ENCODE results near the gene CCNJ. TPM values are rescaled to one million over a fixed set of nuclear protein-coding genes. Genes with fewer than 3 reads are reported as not detected.
"Not testable (repeated sequence)": the region's sequence is repeated elsewhere in the genome, so short reads cannot be mapped to it uniquely, and the experiment has no call there.

Gene CCNJ, protein sequence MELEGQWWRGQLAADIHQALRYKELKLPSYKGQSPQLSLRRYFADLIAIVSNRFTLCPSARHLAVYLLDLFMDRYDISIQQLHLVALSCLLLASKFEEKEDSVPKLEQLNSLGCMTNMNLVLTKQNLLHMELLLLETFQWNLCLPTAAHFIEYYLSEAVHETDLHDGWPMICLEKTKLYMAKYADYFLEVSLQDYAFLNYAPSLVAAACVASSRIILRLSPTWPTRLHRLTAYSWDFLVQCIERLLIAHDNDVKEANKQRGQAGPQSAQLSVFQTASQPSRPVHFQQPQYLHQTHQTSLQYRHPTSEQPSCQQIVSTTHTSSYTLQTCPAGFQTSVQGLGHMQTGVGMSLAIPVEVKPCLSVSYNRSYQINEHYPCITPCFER
- total RNA-seq (1 to 10 TPM; 2.9 to 3.9 (median 3.3) TPM), polyA plus RNA-seq (1.8 TPM)
- long read RNA-seq, donor 1, transcript CCNJ-203 (6 exons, 2,677 nt): major isoform, 5 of 8 reads
- long read RNA-seq, donor 1, partial matches to known transcripts: 2 of 8 reads
- long read RNA-seq, donor 1, other reads (novel, unspliced or antisense): 1 of 8 reads
- long read RNA-seq, donor 2, partial matches to known transcripts: 0 of 1 reads
- long read RNA-seq, donor 2, other reads (novel, unspliced or antisense): 0 of 1 reads
- long read RNA-seq, donor 3, transcript CCNJ-202 (6 exons, 2,830 nt): minor isoform, 7 of 24 reads
- long read RNA-seq, donor 3, transcript CCNJ-203 (6 exons, 2,677 nt): major isoform, 10 of 24 reads
- long read RNA-seq, donor 3, partial matches to known transcripts: 5 of 24 reads
- long read RNA-seq, donor 3, other reads (novel, unspliced or antisense): 2 of 24 reads
- long read RNA-seq, donor 4, partial matches to known transcripts: 0 of 2 reads
- long read RNA-seq, donor 4, other reads (novel, unspliced or antisense): 0 of 2 reads

DNA sequence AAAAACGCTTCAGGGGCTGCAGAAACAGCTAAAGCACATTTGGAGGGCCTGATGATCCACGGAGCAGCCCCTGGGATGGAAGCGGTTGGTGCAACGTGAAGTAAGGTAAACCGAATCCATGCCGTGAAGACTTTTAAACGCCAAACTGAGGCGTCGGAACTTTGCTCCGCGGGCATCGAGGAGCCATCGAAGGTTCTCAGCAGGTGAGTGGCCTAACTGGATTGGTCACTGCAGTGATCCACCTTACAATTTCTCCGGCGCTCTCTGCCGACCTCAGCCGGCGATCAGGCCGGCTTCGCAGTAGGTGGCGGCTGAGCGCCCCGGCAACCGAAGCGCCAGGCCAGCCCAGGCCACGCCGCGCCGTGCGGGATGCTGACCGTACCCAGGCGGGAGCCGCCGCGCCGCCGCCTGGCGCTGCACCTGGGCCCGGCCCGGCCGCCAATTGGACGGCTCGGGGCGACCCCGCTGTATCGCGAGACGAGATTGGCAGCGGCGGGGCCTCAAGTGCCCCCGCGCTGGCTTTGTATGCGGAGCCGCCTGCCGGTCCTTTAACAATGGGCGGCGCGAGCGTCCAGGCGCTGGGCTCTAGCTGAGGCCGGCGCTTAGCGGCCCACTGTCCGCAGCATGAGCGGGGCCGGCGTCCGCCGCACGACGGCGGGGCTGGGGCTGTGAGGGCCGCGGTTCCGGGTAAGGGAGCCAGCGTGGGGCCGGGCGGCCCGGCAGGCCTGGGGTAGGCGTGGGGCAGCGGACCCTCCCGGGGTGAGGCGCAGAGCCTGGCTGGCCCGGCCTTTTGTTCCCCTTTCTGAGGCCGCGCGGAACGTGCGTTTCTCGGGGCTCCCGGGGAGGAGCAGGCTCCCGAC is at the start of gene CCNJ:
Gene CCNJ, plus strand, starts transcription at position 551 of the 860 bp plus-strand sequence. CDS start 811 bp downstream, outside the sequence.
- H3K27me3 ChIP-seq (ENCODE audit: control insufficient read depth, insufficient read depth): no peaks in the 10 kb centered on the region
- peak; percentile 97 to 98 for ATAC-seq
- no peaks in the 10 kb centered on the region for H3K4me1 ChIP-seq (ENCODE audit: control insufficient read depth, insufficient read depth, low read length)
- H3K9me3 ChIP-seq (ENCODE audit: control insufficient read depth, low read length): no peaks in the 10 kb centered on the region
- peak within 1 kb of the TSS; percentile 32 for H3K27ac ChIP-seq (ENCODE audit: low read length)
- DNase-seq: peak; percentile 92 to 96 (median 95)
- intact Hi-C loops (cut with DNase I): no loop called here
- WGBS: 2% methylated on average over 92 of the region's 92 CpGs
- H3K4me3 ChIP-seq (ENCODE audit: low read length): peak within 1 kb of the TSS; percentile 64

GRCh38 chr10:95994376-95994775 is 49.0 kb upstream of the CCNJ start:
- H3K4me1 ChIP-seq (ENCODE audit: control insufficient read depth, insufficient read depth, low read length); H3K27ac ChIP-seq (ENCODE audit: low read length); DNase-seq; intact Hi-C loops (cut with DNase I); ATAC-seq; H3K27me3 ChIP-seq (ENCODE audit: control insufficient read depth, insufficient read depth); H3K4me3 ChIP-seq (ENCODE audit: low read length); H3K9me3 ChIP-seq (ENCODE audit: control insufficient read depth, low read length): not testable (repeated sequence)
- WGBS: 84% methylated on average over 11 of the region's 11 CpGs

DNA sequence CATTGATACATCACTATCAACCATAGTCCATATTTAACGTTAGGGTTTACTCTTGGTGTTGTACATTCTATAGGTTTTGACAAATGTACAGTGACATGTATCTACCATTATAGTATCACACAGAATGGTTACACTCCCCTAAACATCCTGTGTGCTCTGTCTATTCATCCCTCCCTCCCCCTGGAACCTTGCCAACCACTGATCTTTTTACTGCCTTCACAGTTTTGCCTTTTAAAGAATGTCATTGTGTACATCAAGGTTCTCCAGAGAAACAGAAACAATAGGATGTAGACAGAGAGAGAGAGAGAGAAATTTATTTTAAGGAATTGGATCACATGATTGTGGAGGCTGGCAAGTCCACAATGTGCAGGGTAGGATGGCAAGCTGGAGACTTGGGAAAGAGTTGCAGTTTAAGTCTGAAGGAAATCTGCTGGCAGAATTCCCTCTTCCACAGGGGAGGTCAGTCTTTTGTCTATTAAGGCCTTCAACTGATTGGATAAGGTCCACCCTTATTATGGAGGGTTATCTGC is 45.1 kb upstream of the CCNJ start:
- ATAC-seq (no peak), DNase-seq (no peak)
- Histone ChIP-seq H3K27me3 (ENCODE audit: control insufficient read depth, insufficient read depth) (no peaks in the 10 kb centered on the region), H3K27ac (ENCODE audit: low read length) (no peak overlapping the region), H3K9me3 (ENCODE audit: control insufficient read depth, low read length) (no peaks in the 10 kb centered on the region), H3K4me1 (ENCODE audit: control insufficient read depth, insufficient read depth, low read length) (no peaks in the 10 kb centered on the region), H3K4me3 (ENCODE audit: low read length) (no peak overlapping the region)
- 78% methylated on average over 1 of the region's 1 CpG for WGBS
- intact Hi-C loops (cut with DNase I): no loop called here

- WGBS: 82% methylated on average over 2 of the region's 2 CpGs
- no peak overlapping the region for H3K27ac ChIP-seq (ENCODE audit: low read length)
- DNase-seq (no peak), ATAC-seq (no peak)
- no peaks in the 10 kb centered on the region for H3K27me3 ChIP-seq (ENCODE audit: control insufficient read depth, insufficient read depth)
- no peaks in the 10 kb centered on the region for H3K4me1 ChIP-seq (ENCODE audit: control insufficient read depth, insufficient read depth, low read length)
- H3K4me3 ChIP-seq (ENCODE audit: low read length): no peak overlapping the region
- H3K9me3 ChIP-seq (ENCODE audit: control insufficient read depth, low read length): no peaks in the 10 kb centered on the region
- intact Hi-C loops (cut with DNase I): loop anchor here in 3 of 4 donors (10.0 kb wide), 2 partner anchors 131 to 281 kb away; no protein-coding TSS in a partner anchor
Measured at GRCh38 chr10:96013956-96014355, 29.4 kb upstream of the CCNJ start.

DNA sequence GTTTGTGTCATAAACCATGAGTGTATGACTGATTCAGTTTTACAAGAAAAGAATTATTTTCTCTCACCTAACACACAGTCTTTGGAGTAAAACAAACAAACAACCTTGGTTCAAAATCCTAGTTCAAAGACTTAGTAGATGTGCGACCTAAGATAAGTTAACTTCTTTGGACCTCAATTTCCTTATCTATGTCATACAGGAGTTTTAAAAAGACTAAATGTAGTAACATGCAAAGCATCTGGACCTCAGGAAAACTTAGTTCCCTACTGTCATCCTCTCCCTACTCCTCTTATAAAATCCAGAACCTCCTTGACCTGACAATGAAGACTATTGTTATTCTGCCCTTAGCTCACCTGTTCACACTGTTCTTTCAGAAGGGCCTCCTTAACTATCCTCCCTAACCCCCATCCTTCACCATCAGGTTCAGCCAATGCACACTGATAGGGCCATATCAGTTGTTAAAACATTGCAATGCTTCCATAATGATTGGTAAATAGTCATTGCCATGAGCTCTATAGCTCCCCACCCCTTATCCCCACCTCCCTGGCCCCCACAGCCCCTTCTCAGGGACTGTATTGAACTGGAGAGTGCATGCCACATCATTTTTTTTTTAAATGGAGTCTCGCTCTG is 28.8 kb upstream of the CCNJ start:
- H3K9me3 ChIP-seq (ENCODE audit: control insufficient read depth, low read length): no peaks in the 10 kb centered on the region
- no peak for DNase-seq
- no peaks in the 10 kb centered on the region for H3K27me3 ChIP-seq (ENCODE audit: control insufficient read depth, insufficient read depth)
- H3K4me3 ChIP-seq (ENCODE audit: low read length): no peak overlapping the region
- no peaks in the 10 kb centered on the region for H3K4me1 ChIP-seq (ENCODE audit: control insufficient read depth, insufficient read depth, low read length)
- no peak for ATAC-seq
- H3K27ac ChIP-seq (ENCODE audit: low read length): no peak overlapping the region
- intact Hi-C loops (cut with DNase I): loop anchor here in 3 of 4 donors (10.0 kb wide), 2 partner anchors 130 to 280 kb away; no protein-coding TSS in a partner anchor
- WGBS: 95% methylated on average over 2 of the region's 2 CpGs

DNA sequence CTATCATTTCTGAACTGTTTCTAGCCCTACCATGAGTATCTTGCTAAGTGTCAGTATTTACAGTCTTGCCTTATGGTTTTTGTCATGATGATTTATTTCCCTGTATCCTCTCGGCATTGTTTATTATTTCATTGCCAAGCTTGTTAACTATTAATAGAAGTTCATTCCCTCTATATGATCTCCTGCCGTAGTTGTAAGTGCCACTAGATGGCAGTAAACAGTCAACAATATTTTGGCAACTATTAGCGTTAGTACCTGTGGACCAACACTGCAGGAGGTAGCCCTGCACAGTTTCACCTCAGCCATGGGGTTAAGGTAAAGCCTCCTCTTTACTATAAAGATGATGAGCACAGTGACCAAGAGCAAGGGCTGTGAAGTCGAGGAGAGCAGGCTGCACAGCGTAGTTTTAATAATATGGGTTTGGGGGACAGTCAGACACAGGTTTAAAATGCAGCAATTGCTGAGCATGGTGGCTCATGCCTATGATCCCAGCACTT is 26.1 kb upstream of the CCNJ start:
- Histone ChIP-seq H3K4me3 (ENCODE audit: low read length) (no peak overlapping the region), H3K27ac (ENCODE audit: low read length) (no peak overlapping the region), H3K9me3 (ENCODE audit: control insufficient read depth, low read length) (no peaks in the 10 kb centered on the region), H3K4me1 (ENCODE audit: control insufficient read depth, insufficient read depth, low read length) (no peaks in the 10 kb centered on the region), H3K27me3 (ENCODE audit: control insufficient read depth, insufficient read depth) (no peaks in the 10 kb centered on the region)
- DNase-seq (no peak), ATAC-seq (peak; percentile 55 to 81)
- 18% methylated on average over 5 of the region's 5 CpGs for WGBS
- intact Hi-C loops (cut with DNase I): loop anchor here in 3 of 4 donors (10.0 kb wide), 2 partner anchors 128 to 278 kb away; no protein-coding TSS in a partner anchor

DNA sequence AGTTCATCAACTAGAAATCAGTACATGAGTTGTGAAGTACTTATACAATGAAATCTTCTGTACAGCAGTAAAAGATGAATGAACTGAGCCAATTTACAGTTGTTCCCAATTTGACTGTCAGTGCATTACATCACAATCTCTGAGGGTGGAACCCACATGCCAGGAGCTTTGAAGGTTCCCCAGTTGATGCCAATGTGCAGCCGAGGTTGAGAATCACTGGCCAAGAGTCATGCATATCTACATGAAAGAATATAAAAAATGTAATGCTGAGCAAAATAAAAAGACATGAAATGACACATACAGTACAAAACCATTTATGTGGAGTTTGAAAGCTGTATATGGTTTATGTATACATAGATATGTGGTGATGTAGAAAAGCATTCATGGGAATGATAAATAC is 22.1 kb upstream of the CCNJ start:
- Histone ChIP-seq H3K4me1 (ENCODE audit: control insufficient read depth, insufficient read depth, low read length) (no peaks in the 10 kb centered on the region), H3K9me3 (ENCODE audit: control insufficient read depth, low read length) (no peaks in the 10 kb centered on the region), H3K4me3 (ENCODE audit: low read length) (no peak overlapping the region), H3K27ac (ENCODE audit: low read length) (no peak overlapping the region), H3K27me3 (ENCODE audit: control insufficient read depth, insufficient read depth) (no peaks in the 10 kb centered on the region)
- WGBS: 77% methylated on average over 1 of the region's 1 CpG
- ATAC-seq (no peak), DNase-seq (no peak)
- intact Hi-C loops (cut with DNase I): no loop called here

DNA sequence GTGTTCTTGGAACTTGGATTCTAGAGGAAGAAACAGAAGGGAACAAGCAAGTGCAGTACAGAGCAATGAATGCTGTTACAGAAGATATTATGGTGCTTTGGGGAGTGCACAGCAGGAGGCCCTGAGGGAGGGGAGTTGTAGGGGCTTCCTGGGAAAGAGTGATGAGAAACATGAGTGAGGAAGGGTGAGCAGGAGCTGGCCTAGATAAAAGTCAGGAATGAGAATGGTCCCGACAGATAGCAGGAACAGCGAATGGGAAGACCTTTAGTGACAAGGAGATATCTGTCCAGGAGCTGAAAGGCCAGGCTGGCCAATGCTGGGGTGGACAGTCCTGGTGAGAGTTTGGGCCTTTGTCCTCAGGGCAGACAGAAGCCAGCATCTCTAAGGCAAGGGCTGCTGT is 20.6 kb upstream of the CCNJ start:
- Histone ChIP-seq H3K4me1 (ENCODE audit: control insufficient read depth, insufficient read depth, low read length) (no peaks in the 10 kb centered on the region), H3K27ac (ENCODE audit: low read length) (no peak overlapping the region), H3K4me3 (ENCODE audit: low read length) (no peak overlapping the region), H3K9me3 (ENCODE audit: control insufficient read depth, low read length) (no peaks in the 10 kb centered on the region), H3K27me3 (ENCODE audit: control insufficient read depth, insufficient read depth) (no peaks in the 10 kb centered on the region)
- intact Hi-C loops (cut with DNase I): no loop called here
- ATAC-seq (no peak), DNase-seq (no peak)
- WGBS: 66% methylated on average over 2 of the region's 2 CpGs

GRCh38 chr10:96023168-96023567 is 20.2 kb upstream of the CCNJ start:
- H3K4me3 ChIP-seq (ENCODE audit: low read length): no peak overlapping the region
- H3K27ac ChIP-seq (ENCODE audit: low read length): no peak overlapping the region
- no peaks in the 10 kb centered on the region for H3K27me3 ChIP-seq (ENCODE audit: control insufficient read depth, insufficient read depth)
- no peaks in the 10 kb centered on the region for H3K4me1 ChIP-seq (ENCODE audit: control insufficient read depth, insufficient read depth, low read length)
- ATAC-seq: no peak
- no peak for DNase-seq
- no peaks in the 10 kb centered on the region for H3K9me3 ChIP-seq (ENCODE audit: control insufficient read depth, low read length)
- intact Hi-C loops (cut with DNase I): no loop called here

DNA sequence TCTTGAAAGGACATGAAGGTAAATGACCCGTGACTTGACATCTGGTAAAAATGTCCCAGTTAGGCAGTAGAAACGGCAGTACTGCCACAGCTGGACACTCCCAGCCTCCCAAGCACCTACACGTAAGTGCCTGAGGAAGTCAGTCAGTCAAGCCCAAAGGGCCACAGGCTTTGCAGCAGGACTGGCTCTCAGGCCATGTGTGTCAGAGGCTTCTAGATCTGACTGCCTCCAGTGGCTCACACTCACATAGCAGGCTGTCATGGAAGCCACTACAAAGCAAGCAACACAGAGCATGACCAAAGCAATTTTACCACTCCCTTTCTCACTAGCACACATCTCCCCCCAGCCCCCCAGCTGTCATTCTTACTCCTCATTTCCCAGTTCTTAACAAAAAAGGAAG is 17.8 kb upstream of the CCNJ start:
- intact Hi-C loops (cut with DNase I): no loop called here
- no peak for DNase-seq

More for the DNA sequence above, 17.8 kb upstream of the CCNJ start:
- Histone ChIP-seq H3K27ac (ENCODE audit: low read length) (no peak overlapping the region), H3K27me3 (ENCODE audit: control insufficient read depth, insufficient read depth) (no peaks in the 10 kb centered on the region), H3K4me1 (ENCODE audit: control insufficient read depth, insufficient read depth, low read length) (no peaks in the 10 kb centered on the region), H3K9me3 (ENCODE audit: control insufficient read depth, low read length) (no peaks in the 10 kb centered on the region), H3K4me3 (ENCODE audit: low read length) (no peak overlapping the region)
- 84% methylated on average over 3 of the region's 3 CpGs for WGBS
- no peak for ATAC-seq
